ENCODE measurements around the gene HMGCS1.
"Not testable (repeated sequence)": the region's sequence is repeated elsewhere in the genome, so short reads cannot be mapped to it uniquely, and the experiment has no call there.

- not testable (repeated sequence) for TF ChIP-seq EZH2 (IDR thresholded peaks at IDR 0.05; ENCODE audit: insufficient read depth, poor library complexity, severe bottlenecking); EZH2phosphoT487 (IDR thresholded peaks at IDR 0.05; ENCODE audit: insufficient read depth, low read depth)
Measured at GRCh38 chr5:43306954-43307353, 6.3 kb downstream of the HMGCS1 start.

All from GM23248 (cell line).